Measurements from ENCODE around the gene C1orf94.

DNA sequence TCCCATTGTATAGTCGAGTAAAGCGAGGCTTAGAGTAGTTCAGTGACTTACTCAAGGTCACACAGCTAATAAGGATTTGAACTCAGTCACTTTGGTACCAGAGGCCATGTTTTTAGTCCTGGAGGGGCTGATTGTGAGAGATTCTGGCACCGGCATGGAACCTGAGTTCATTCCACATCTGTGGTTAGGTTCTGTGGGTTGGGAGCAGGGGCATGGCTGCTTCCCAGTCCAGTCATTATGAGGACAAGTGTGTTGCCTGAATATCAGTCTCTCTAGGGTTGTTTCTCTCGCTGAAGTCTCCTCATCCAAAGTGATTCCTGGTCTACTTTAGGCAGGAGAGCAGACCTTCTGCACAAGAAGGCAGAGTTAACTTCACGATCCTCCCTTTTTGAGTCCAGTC is 90.6 kb downstream of the C1orf94 start:
- TF ChIP-seq RXRA (IDR thresholded peaks at IDR 0.05; ENCODE audit: insufficient read depth, low read depth, low read length) (no peak), SAP30 (IDR thresholded peaks at IDR 0.05; ENCODE audit: insufficient read depth, insufficient replicate concordance, low read length) (no peak), GABPA (IDR thresholded peaks at IDR 0.05; ENCODE audit: borderline replicate concordance, insufficient read depth, low read length) (no peak), RAD21 (IDR thresholded peaks at IDR 0.05 in 1 of 2, conservative IDR thresholded peaks at IDR 0.05 in 1 of 2; ENCODE audit: low read depth in 2 of 2, low read length in 2 of 2) (no peak), TEAD4 (IDR thresholded peaks at IDR 0.05; ENCODE audit: low read depth, low read length) (no peak), EP300 (IDR thresholded peaks at IDR 0.05; ENCODE audit: borderline replicate concordance in 1 of 2, low read depth in 2 of 2, low read length in 2 of 2) (no peak), HDAC2 (IDR thresholded peaks at IDR 0.05; ENCODE audit: borderline replicate concordance in 1 of 2, low read depth in 2 of 2, low read length in 2 of 2) (no peak), RFX5 (IDR thresholded peaks at IDR 0.05; ENCODE audit: borderline replicate concordance, low read depth, low read length) (no peak), POLR2A (IDR thresholded peaks at IDR 0.05; ENCODE audit: control extremely low read depth in 1 of 2, low read depth in 2 of 2, low read length in 2 of 2) (no peak)
- TF ChIP-seq, protein P1, sequence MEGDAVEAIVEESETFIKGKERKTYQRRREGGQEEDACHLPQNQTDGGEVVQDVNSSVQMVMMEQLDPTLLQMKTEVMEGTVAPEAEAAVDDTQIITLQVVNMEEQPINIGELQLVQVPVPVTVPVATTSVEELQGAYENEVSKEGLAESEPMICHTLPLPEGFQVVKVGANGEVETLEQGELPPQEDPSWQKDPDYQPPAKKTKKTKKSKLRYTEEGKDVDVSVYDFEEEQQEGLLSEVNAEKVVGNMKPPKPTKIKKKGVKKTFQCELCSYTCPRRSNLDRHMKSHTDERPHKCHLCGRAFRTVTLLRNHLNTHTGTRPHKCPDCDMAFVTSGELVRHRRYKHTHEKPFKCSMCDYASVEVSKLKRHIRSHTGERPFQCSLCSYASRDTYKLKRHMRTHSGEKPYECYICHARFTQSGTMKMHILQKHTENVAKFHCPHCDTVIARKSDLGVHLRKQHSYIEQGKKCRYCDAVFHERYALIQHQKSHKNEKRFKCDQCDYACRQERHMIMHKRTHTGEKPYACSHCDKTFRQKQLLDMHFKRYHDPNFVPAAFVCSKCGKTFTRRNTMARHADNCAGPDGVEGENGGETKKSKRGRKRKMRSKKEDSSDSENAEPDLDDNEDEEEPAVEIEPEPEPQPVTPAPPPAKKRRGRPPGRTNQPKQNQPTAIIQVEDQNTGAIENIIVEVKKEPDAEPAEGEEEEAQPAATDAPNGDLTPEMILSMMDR (IDR thresholded peaks at IDR 0.05; ENCODE audit: control extremely low read depth in 1 of 3, insufficient read depth in 1 of 3, low read depth in 1 of 3, low read length in 3 of 3), result no peak
- TF ChIP-seq, protein P2, sequence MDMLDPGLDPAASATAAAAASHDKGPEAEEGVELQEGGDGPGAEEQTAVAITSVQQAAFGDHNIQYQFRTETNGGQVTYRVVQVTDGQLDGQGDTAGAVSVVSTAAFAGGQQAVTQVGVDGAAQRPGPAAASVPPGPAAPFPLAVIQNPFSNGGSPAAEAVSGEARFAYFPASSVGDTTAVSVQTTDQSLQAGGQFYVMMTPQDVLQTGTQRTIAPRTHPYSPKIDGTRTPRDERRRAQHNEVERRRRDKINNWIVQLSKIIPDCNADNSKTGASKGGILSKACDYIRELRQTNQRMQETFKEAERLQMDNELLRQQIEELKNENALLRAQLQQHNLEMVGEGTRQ (IDR thresholded peaks at IDR 0.05; ENCODE audit: low read length), result no peak

Data from H1 (cell line).